ENCODE results near the gene PAPPA. TPM values are rescaled to one million over a fixed set of nuclear protein-coding genes. Genes with fewer than 3 reads are reported as not detected.
A peak's percentile ranks its signal among the peaks of the same experiment; 100 is the strongest.

The PAPPA gene
- polyA plus RNA-seq, 1 donor from 2014 or later: 0.41 TPM

DNA sequence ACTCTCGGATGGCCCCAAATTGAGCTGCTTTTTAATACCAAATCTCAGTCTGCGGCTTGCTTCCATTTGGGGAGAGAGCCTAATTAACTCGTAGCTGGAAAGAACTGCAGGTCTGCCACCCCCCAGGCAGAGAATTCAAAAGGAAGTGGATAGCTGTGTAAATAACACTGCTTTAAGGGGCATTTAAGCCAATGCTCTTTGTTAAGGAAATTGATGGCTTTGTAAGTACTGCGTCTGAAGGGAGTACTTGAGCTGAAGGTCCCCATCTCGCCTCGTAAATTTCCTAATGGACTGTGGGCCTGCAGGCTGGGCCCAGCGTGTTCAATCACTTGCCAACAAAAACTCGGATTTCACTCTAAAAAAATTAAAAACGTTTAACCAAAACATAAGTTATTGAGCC is 132.7 kb downstream of the PAPPA start:
- Histone ChIP-seq H3K9me3 (ENCODE audit: low read length) (no peaks in the 10 kb centered on the region), H4K20me1 (ENCODE audit: insufficient read depth) (no peaks in the 10 kb centered on the region), H3K79me2 (replicated peaks; ENCODE audit: insufficient read depth, low read length) (no peaks in the 10 kb centered on the region), H2AFZ (ENCODE audit: low read depth, low read length) (no peak overlapping the region), H3K27ac (ENCODE audit: low read length) (no peak overlapping the region), H3K36me3 (ENCODE audit: insufficient read depth, low read length) (no peaks in the 10 kb centered on the region), H3K9me2 (ENCODE audit: insufficient read depth, low read length) (no peaks in the 10 kb centered on the region), H3K4me2 (ENCODE audit: low read length) (no peak overlapping the region), H3K9ac (ENCODE audit: low read length) (no peak overlapping the region), H3F3A (ENCODE audit: insufficient read depth, low read length, poor library complexity, severe bottlenecking) (no peaks in the 10 kb centered on the region), H3K27me3 (ENCODE audit: insufficient read depth, low read depth, low read length) (peaks cover 41% of the 10 kb centered on the region), H3K4me3 (ENCODE audit: low read length) (no peak overlapping the region)
- TF ChIP-seq EP300 (conservative IDR thresholded peaks at IDR 0.05; ENCODE audit: poor library complexity, severe bottlenecking) (peak; percentile 25), EZH2 (IDR thresholded peaks at IDR 0.05; ENCODE audit: borderline replicate concordance, insufficient read depth, low read length, poor library complexity, severe bottlenecking) (no peak), POLR2AphosphoS5 (IDR thresholded peaks at IDR 0.05) (peak; percentile 67)

DNA sequence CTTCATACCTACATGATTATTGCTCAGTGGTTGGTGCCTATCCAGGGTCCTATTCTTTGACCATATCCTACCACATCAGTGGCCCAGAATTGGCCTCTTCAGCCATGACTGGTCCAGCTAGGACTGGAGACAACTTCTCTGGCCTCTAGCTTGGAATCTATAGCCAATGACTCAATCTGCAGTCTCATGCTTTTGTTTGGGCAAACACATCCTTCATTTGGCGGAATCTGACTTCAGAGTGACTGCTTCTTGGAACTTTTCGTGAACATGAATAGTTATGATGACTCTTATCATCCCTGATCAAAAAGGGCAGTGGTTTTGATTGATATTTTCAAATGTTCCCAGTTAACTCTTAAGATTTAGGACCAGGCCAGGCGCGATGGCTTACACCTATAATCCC is 134.1 kb downstream of the PAPPA start:
- no peaks in the 10 kb centered on the region for H4K20me1 ChIP-seq (ENCODE audit: insufficient read depth)
- no peak overlapping the region for H2AFZ ChIP-seq (ENCODE audit: low read depth, low read length)
- H3K4me2 ChIP-seq (ENCODE audit: low read length): no peak overlapping the region
- no peaks in the 10 kb centered on the region for H3K9me2 ChIP-seq (ENCODE audit: insufficient read depth, low read length)
- no peaks in the 10 kb centered on the region for H3K9me3 ChIP-seq (ENCODE audit: low read length)
- H3K79me2 ChIP-seq (replicated peaks; ENCODE audit: insufficient read depth, low read length): no peaks in the 10 kb centered on the region
- no peak overlapping the region for H3K4me3 ChIP-seq (ENCODE audit: low read length)
- H3K9ac ChIP-seq (ENCODE audit: low read length): no peak overlapping the region
- H3K27me3 ChIP-seq (ENCODE audit: insufficient read depth, low read depth, low read length): peaks cover 45% of the 10 kb centered on the region
- no peaks in the 10 kb centered on the region for H3K36me3 ChIP-seq (ENCODE audit: insufficient read depth, low read length)
- no peak overlapping the region for H3K27ac ChIP-seq (ENCODE audit: low read length)
- H3F3A ChIP-seq (ENCODE audit: insufficient read depth, low read length, poor library complexity, severe bottlenecking): no peaks in the 10 kb centered on the region
- no peak for TF ChIP-seq EP300 (conservative IDR thresholded peaks at IDR 0.05; ENCODE audit: poor library complexity, severe bottlenecking)
- no peak for TF ChIP-seq MXI1 (conservative IDR thresholded peaks at IDR 0.05; ENCODE audit: poor library complexity, severe bottlenecking)
- TF ChIP-seq, protein P1, sequence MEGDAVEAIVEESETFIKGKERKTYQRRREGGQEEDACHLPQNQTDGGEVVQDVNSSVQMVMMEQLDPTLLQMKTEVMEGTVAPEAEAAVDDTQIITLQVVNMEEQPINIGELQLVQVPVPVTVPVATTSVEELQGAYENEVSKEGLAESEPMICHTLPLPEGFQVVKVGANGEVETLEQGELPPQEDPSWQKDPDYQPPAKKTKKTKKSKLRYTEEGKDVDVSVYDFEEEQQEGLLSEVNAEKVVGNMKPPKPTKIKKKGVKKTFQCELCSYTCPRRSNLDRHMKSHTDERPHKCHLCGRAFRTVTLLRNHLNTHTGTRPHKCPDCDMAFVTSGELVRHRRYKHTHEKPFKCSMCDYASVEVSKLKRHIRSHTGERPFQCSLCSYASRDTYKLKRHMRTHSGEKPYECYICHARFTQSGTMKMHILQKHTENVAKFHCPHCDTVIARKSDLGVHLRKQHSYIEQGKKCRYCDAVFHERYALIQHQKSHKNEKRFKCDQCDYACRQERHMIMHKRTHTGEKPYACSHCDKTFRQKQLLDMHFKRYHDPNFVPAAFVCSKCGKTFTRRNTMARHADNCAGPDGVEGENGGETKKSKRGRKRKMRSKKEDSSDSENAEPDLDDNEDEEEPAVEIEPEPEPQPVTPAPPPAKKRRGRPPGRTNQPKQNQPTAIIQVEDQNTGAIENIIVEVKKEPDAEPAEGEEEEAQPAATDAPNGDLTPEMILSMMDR (IDR thresholded peaks at IDR 0.05; ENCODE audit: poor library complexity, severe bottlenecking): no peak
- TF ChIP-seq TAF1 (IDR thresholded peaks at IDR 0.05; ENCODE audit: low read depth): no peak
- no peak for TF ChIP-seq POLR2AphosphoS5 (IDR thresholded peaks at IDR 0.05)
- TF ChIP-seq, protein P2, sequence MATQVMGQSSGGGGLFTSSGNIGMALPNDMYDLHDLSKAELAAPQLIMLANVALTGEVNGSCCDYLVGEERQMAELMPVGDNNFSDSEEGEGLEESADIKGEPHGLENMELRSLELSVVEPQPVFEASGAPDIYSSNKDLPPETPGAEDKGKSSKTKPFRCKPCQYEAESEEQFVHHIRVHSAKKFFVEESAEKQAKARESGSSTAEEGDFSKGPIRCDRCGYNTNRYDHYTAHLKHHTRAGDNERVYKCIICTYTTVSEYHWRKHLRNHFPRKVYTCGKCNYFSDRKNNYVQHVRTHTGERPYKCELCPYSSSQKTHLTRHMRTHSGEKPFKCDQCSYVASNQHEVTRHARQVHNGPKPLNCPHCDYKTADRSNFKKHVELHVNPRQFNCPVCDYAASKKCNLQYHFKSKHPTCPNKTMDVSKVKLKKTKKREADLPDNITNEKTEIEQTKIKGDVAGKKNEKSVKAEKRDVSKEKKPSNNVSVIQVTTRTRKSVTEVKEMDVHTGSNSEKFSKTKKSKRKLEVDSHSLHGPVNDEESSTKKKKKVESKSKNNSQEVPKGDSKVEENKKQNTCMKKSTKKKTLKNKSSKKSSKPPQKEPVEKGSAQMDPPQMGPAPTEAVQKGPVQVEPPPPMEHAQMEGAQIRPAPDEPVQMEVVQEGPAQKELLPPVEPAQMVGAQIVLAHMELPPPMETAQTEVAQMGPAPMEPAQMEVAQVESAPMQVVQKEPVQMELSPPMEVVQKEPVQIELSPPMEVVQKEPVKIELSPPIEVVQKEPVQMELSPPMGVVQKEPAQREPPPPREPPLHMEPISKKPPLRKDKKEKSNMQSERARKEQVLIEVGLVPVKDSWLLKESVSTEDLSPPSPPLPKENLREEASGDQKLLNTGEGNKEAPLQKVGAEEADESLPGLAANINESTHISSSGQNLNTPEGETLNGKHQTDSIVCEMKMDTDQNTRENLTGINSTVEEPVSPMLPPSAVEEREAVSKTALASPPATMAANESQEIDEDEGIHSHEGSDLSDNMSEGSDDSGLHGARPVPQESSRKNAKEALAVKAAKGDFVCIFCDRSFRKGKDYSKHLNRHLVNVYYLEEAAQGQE (IDR thresholded peaks at IDR 0.05; ENCODE audit: borderline replicate concordance): no peak
- no peak for TF ChIP-seq SMC3 (conservative IDR thresholded peaks at IDR 0.05; ENCODE audit: poor library complexity)

DNA sequence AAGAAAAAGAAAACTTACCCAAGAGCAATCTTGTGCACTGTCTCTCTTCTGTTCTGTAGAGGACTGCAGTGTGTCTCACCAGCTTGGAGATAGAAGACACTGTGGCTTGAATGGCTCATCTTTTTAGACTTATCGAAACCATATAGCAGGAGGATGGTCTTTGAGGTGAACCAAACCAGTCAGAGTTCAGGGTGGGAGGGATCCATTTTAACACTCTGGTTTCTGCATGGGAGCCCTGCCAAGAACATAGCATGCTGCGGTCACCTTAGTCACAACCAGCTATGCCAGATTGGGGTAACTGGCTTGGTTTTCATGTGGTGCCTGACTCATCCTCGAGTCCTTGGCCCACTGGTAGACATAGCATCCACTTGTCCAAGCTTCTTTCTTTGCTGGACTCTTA is 135.1 kb downstream of the PAPPA start:
- H3K9me2 ChIP-seq (ENCODE audit: insufficient read depth, low read length): no peaks in the 10 kb centered on the region

More for the DNA sequence above, 135.1 kb downstream of the PAPPA start:
- Histone ChIP-seq H4K20me1 (ENCODE audit: insufficient read depth) (no peaks in the 10 kb centered on the region), H3K27ac (ENCODE audit: low read length) (no peak overlapping the region), H3K9me3 (ENCODE audit: low read length) (no peaks in the 10 kb centered on the region), H3K27me3 (ENCODE audit: insufficient read depth, low read depth, low read length) (peaks cover 44% of the 10 kb centered on the region), H3F3A (ENCODE audit: insufficient read depth, low read length, poor library complexity, severe bottlenecking) (no peaks in the 10 kb centered on the region), H3K4me3 (ENCODE audit: low read length) (no peak overlapping the region), H2AFZ (ENCODE audit: low read depth, low read length) (no peak overlapping the region), H3K36me3 (ENCODE audit: insufficient read depth, low read length) (no peaks in the 10 kb centered on the region), H3K4me2 (ENCODE audit: low read length) (no peak overlapping the region), H3K9ac (ENCODE audit: low read length) (no peak overlapping the region), H3K79me2 (replicated peaks; ENCODE audit: insufficient read depth, low read length) (no peaks in the 10 kb centered on the region)
- TF ChIP-seq, protein P2 (IDR thresholded peaks at IDR 0.05; ENCODE audit: borderline replicate concordance): no peak
- TF ChIP-seq EZH2 (IDR thresholded peaks at IDR 0.05; ENCODE audit: borderline replicate concordance, insufficient read depth, low read length, poor library complexity, severe bottlenecking) (no peak), MXI1 (conservative IDR thresholded peaks at IDR 0.05; ENCODE audit: poor library complexity, severe bottlenecking) (no peak), EP300 (conservative IDR thresholded peaks at IDR 0.05; ENCODE audit: poor library complexity, severe bottlenecking) (no peak), RAD21 (conservative IDR thresholded peaks at IDR 0.05) (no peak), TAF1 (IDR thresholded peaks at IDR 0.05; ENCODE audit: low read depth) (no peak), SMC3 (conservative IDR thresholded peaks at IDR 0.05; ENCODE audit: poor library complexity) (no peak), POLR2AphosphoS5 (IDR thresholded peaks at IDR 0.05) (no peak)
- TF ChIP-seq, protein P1 (IDR thresholded peaks at IDR 0.05; ENCODE audit: poor library complexity, severe bottlenecking): no peak
